GM18499 (cell line): ENCODE results near the gene FUOM.
A peak's percentile ranks its signal among the peaks of the same experiment; 100 is the strongest.

Experiments used
- ATAC-seq: cut with Tn5 transposase; IDR thresholded peaks from one replicate; pipeline ENCODE4 v1.9.1; 2021; ENCODE audit warnings: moderate number of reproducible peaks; ENCODE audit not compliant: insufficient read depth, unreplicated experiment

Gene FUOM, protein sequence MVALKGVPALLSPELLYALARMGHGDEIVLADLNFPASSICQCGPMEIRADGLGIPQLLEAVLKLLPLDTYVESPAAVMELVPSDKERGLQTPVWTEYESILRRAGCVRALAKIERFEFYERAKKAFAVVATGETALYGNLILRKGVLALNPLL

GRCh38 chr10:133357285-133358161 is at the start of gene FUOM:
Gene FUOM, minus strand, starts transcription at chr10:133358019. Its CDS starts 12 bp downstream, at chr10:133358007.
- ATAC-seq: no peak

GRCh38 chr10:133405844-133406527 is 48.2 kb upstream of the FUOM start:
- ATAC-seq: no peak

DNA sequence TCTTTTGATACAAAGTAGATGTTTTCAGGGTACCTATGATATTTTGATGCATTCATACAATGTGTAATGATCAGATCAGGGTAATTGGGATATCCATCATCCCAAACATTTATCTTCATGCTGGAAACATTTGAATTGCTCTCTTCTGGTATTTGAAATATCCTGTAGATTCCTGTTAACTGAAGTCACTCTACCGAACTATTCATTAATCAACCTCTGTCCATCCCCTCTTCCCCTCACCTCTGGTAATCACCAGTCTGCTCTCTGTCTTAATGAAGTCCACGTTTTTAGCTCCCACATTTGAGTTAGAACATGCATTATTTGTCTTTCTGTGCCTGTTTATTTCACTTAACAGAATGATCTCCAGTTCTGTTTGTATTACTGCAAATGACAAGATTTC is 47.5 kb upstream of the FUOM start:
- ATAC-seq: no peak

- ATAC-seq: no peak
These were observed 46.0 kb upstream of the FUOM start for GRCh38 chr10:133403784-133404183.

DNA sequence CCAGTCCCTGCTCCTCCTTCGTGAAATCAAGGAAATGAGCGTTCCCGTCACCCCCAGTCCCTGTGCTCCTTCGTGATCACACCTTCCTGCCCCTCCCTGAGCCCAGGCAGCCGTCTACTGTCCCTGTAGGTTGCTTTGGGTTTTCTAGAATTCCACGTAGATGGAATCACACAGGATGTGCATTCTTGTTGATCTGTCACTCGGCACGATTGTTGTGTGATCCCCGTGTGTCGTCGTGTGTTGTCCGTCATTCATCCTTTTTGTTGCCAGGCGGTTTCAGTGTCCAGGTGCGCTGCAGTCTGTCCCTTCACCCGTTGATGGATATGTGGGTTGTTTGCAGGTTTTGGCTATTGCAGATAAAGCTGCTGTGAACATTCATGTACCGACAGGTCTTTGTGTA is 45.5 kb upstream of the FUOM start:
- no peak for ATAC-seq

DNA sequence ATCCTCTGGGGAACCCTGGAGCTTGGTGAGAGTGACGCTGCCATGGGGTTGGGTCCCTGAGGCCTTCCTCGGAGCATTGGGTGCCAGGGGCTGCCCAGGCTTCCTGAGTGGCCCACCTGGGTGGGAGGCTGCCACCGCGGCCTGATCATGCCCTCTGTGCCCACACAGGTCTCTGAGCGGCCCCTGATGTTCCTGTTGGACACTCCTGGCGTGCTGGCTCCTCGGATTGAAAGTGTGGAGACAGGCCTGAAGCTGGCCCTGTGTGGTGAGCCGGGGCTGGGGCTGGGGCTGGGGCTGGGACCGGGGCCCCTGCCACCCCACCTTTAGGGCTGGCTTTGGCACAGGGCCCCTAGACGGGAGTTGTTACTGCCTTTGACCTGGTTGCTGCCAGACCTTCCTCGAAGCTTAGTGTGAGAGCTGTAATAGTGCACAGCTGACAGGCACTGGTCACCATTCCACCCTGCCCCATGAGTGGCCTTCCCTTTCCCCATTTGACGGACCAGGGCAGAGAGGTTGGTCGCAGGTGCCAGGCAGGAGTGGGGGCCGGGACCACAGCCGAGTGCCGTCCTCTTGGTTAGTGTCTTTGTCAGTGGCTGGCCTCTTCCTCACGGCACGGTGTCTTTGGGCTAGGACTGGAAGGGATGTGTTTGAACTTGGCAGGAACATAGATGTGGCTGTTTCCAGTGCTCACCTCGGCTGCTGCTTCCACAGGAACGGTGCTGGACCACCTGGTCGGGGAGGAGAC is 44.3 kb upstream of the FUOM start:
- ATAC-seq: no peak

DNA sequence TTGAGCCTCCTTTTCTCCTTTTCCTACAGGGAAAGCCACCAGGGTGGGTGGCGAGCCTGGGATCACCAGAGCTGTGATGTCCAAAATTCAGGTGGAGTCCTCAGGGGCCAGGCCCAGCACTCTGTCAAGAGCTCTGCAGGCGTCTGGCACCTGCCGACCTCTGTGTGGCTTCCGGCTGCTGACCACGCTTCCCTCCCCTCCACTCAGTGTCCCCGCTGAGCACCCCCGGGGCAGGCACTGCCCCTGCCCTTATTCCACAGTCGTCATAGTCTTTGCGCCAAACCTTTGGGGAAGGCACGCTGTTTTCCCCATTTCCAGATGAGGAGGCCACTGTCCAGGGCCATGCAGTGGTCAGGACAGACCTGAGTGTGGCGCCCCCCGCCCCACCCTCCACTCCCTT is 43.7 kb upstream of the FUOM start:
- no peak for ATAC-seq

DNA sequence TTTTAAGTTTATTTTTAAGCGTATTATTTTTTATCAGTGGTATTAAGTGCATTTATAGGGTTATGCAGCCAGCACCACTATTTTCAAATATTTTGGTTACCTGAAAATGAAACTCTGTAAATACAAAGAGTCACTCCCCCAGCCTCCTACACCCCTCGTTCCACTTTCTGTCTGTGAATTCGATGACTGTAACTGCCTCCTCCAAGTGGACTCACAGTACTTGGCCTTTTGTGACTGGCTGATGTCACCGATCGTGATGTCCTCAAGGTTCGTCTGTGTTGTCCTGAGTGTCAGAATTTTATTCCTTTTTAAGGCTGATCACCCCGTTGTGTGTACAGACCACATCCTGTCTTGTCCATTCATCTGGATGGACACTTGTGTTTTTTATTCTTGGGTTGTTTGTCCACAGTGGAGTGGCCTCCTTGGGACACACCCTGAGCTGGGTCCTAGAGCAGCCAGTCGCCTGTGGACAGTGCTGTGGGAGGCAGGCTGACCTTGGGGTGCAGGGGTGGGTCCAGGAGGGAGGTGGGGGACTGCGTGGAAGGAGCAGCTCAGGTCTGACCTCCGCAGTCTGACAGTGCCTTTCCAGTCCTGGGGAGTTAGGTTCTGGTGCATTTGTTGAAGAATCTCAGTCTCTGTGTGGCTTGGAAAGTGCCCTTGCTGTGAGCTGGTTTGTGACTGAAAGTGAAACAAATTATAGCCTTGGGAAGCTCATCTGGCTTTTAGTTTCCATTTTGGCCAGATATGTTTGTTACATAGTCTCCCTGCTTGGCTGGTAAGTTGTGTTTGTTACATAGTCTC is 43.0 kb upstream of the FUOM start:
- no peak for ATAC-seq

GRCh38 chr10:133399123-133399601 is 41.3 kb upstream of the FUOM start:
- no peak for ATAC-seq

- no peak for ATAC-seq
These were observed 40.1 kb upstream of the FUOM start for GRCh38 chr10:133397938-133398337.

- no peak for ATAC-seq
These were observed 38.3 kb upstream of the FUOM start for GRCh38 chr10:133396035-133396624.

- ATAC-seq: no peak
These were observed 37.0 kb upstream of the FUOM start for GRCh38 chr10:133394801-133395221.

DNA sequence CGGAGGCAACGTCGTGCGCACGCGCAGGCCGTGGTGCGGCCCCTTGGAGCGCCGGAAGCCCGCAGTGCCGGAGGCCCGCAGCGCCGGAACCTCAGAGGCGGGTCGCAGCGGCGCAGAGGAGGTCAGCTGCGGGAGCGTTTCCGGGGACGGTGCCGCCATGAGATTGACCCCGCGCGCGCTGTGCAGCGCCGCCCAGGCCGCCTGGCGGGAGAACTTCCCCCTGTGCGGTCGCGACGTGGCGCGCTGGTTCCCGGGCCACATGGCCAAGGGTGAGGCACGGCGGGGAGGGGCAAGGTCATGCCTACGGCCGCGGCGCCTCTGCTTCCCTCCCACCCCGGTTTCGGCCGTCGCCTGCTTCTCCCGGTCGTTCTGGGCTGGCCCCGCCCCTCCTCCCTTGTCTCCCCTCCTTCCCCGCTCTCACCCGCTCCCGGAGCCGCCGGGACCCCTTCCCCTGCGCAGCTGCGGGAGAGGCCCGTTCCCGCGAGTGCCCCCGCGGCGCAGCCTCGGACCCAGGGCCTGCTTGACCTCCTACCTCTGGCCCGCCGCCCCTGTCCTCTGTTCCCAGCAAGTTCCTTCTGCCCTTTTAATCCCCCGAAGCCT is 36.3 kb upstream of the FUOM start, which contains the start of gene MTG1:
MTG1 (plus strand) TSS at position 94 of the 600 bp plus-strand sequence; CDS start at position 158, 64 bp downstream.
- ATAC-seq: peak; percentile 31

GRCh38 chr10:133393401-133394063 is 35.7 kb upstream of the FUOM start:
- ATAC-seq: peak; percentile 22

GRCh38 chr10:133391761-133392518 is 34.1 kb upstream of the FUOM start:
- ATAC-seq: no peak

DNA sequence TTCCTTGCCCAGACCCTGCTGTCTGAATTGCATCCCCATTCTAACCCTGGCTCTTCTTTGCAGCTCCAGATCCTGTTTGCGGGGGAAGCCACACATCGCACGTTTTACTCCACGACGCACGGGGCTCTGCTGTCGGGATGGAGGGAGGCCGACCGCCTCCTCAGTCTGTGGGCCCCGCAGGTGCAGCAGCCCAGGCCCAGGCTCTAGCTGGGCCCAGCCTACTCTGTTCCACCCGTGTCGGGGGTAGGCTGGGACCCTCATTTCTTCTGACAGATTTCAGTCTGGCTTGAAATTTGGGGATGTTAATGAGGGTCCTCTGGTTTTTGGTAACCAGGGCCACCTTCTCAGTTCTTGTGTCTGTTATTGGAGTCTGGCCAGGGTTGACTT is 33.4 kb upstream of the FUOM start:
- no peak for ATAC-seq

- no peak for ATAC-seq
These were observed 32.9 kb upstream of the FUOM start for GRCh38 chr10:133390597-133391248.
